ENCODE data around the gene TCF7L1. TPM values are rescaled to one million over a fixed set of nuclear protein-coding genes. Genes with fewer than 3 reads are reported as not detected.

Gene TCF7L1
- total RNA-seq, 2 experiments from 2014 or later = not detected

- Mint-ChIP-seq H3K27ac (no peak overlapping the region), H3K27me3 (peaks cover 37% of the 10 kb centered on the region), H3K4me3 (no peak overlapping the region), H3K4me1 (no peaks in the 10 kb centered on the region), H3K9me3 (no peaks in the 10 kb centered on the region), H3K36me3 (no peaks in the 10 kb centered on the region)
- ATAC-seq (ENCODE audit: low read depth) = no peak
- DNase-seq = no peak
- POLR2A ChIA-PET = no interaction called here
Observed at GRCh38 chr2:85215448-85216401, 82.5 kb downstream of the TCF7L1 start.

- no peaks in the 10 kb centered on the region for H3K36me3 Mint-ChIP-seq
- DNase-seq = no peak
- H3K4me3 Mint-ChIP-seq = no peak overlapping the region
- H3K27ac Mint-ChIP-seq = no peak overlapping the region
- POLR2A ChIA-PET = no interaction called here
- no peaks in the 10 kb centered on the region for H3K4me1 Mint-ChIP-seq
- H3K9me3 Mint-ChIP-seq = no peaks in the 10 kb centered on the region
- ATAC-seq (ENCODE audit: low read depth) = no peak
- peaks cover 45% of the 10 kb centered on the region for H3K27me3 Mint-ChIP-seq
Observed at GRCh38 chr2:85216927-85217326, 83.7 kb downstream of the TCF7L1 start.

DNA sequence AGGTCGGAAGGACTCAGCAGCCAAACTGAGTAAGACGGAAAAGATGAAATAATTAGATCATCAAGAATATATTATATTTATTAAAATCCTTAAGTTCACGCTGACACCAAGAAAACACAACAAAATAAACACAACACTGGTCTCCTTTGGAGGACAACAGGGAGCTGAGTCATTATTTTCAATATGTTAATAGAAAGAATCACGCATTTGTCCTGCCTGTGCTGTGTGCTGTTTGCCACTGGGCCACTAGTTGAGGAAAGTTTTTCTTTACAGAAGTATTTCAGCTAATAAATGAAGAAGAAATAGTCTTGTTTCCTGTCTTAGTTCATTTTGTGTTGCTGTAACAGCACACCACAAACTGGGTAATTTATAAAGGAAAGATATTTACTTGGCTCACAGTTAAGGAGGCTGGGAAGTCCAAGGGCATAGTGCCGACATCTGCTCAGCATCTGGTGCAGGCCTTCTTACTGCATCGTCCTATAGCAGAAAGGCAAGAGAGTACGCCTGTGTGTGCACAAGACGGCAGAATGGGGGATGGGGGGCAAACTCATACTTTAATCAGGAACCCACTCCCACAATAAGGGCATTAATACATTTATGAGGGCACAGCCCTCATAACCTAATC, 88.0 kb downstream of the TCF7L1 start:
- ATAC-seq (ENCODE audit: low read depth) (no peak), DNase-seq (no peak)
- peaks cover 43% of the 10 kb centered on the region for H3K27me3 Mint-ChIP-seq
- H3K9me3 Mint-ChIP-seq = no peaks in the 10 kb centered on the region
- no peaks in the 10 kb centered on the region for H3K4me1 Mint-ChIP-seq
- no peak overlapping the region for H3K4me3 Mint-ChIP-seq
- POLR2A ChIA-PET = no interaction called here
- H3K27ac Mint-ChIP-seq = no peak overlapping the region
- no peaks in the 10 kb centered on the region for H3K36me3 Mint-ChIP-seq

- ATAC-seq (ENCODE audit: low read depth) (no peak), DNase-seq (no peak)
- H3K27ac Mint-ChIP-seq = no peak overlapping the region
- H3K4me3 Mint-ChIP-seq = no peak overlapping the region
- peaks cover 42% of the 10 kb centered on the region for H3K27me3 Mint-ChIP-seq
- no peaks in the 10 kb centered on the region for H3K9me3 Mint-ChIP-seq
- H3K4me1 Mint-ChIP-seq = no peaks in the 10 kb centered on the region
- H3K36me3 Mint-ChIP-seq = no peaks in the 10 kb centered on the region
- POLR2A ChIA-PET = no interaction called here
Observed at GRCh38 chr2:85222792-85223191, 89.6 kb downstream of the TCF7L1 start.

- no peak for ATAC-seq (ENCODE audit: low read depth)
- Mint-ChIP-seq H3K27me3 (peaks cover 28% of the 10 kb centered on the region), H3K27ac (no peak overlapping the region), H3K9me3 (no peaks in the 10 kb centered on the region), H3K4me1 (peaks cover 2% of the 10 kb centered on the region), H3K4me3 (no peak overlapping the region), H3K36me3 (no peaks in the 10 kb centered on the region)
- no peak for DNase-seq
- POLR2A ChIA-PET = no interaction called here
Observed at GRCh38 chr2:85226783-85227182, 93.6 kb downstream of the TCF7L1 start.

DNA sequence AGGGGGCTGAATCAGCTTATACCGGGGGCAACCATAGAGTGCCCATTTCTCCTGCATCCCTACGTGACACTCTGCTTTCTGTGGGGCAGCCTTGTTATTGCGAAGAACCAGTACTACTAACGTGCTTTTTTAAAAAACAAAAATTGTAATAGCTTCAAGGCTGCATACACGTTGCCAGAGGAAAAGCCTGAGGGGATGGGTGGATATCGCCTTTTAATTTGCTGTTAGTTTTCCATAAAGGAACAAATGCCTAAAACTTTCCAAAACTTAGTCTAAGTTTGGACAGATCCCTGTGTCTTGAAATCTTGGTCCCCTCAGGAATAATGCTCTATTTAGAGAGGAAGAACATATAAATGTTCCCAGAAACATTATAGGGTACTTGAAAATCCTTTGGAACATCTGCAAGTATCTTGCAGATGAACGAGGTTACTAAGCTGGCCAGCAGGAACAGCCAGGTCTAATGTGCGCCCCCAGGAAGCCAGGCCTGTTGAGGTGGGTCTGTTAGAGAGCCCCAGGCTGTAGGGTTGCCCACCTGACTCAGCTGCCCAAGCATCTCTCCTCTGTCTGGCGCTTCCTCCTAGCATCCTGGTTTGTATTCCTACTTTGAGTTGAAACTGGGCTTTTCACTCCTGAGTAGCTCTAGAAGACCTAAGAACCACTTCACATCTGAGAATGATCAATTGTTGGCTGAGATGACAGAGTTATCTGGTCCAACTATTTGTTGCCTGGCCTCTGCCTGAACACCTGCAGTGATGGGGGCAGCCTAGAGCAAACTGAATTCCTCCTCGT, 97.7 kb downstream of the TCF7L1 start:
- ATAC-seq (ENCODE audit: low read depth) = no peak
- no peak overlapping the region for H3K27ac Mint-ChIP-seq

GRCh38 chr2:85231468-85231805, 98.2 kb downstream of the TCF7L1 start:
- H3K4me1 Mint-ChIP-seq = peaks cover 2% of the 10 kb centered on the region
- DNase-seq (no peak), ATAC-seq (ENCODE audit: low read depth) (no peak)
- no peak overlapping the region for H3K4me3 Mint-ChIP-seq
- H3K27ac Mint-ChIP-seq = no peak overlapping the region
- POLR2A ChIA-PET = no interaction called here
- no peaks in the 10 kb centered on the region for H3K9me3 Mint-ChIP-seq
- H3K27me3 Mint-ChIP-seq = peaks cover 18% of the 10 kb centered on the region
- H3K36me3 Mint-ChIP-seq = no peaks in the 10 kb centered on the region

More for the DNA sequence above, 97.7 kb downstream of the TCF7L1 start:
- H3K4me3 Mint-ChIP-seq = no peak overlapping the region
- POLR2A ChIA-PET = no interaction called here
- no peaks in the 10 kb centered on the region for H3K9me3 Mint-ChIP-seq
- no peaks in the 10 kb centered on the region for H3K36me3 Mint-ChIP-seq
- peaks cover 20% of the 10 kb centered on the region for H3K27me3 Mint-ChIP-seq
- no peak for DNase-seq
- peaks cover 2% of the 10 kb centered on the region for H3K4me1 Mint-ChIP-seq

- peaks cover 14% of the 10 kb centered on the region for H3K27me3 Mint-ChIP-seq
- no peaks in the 10 kb centered on the region for H3K36me3 Mint-ChIP-seq
- no peak overlapping the region for H3K4me3 Mint-ChIP-seq
- ATAC-seq (ENCODE audit: low read depth) = no peak
- no peaks in the 10 kb centered on the region for H3K9me3 Mint-ChIP-seq
- DNase-seq = no peak
- POLR2A ChIA-PET = no interaction called here
- peaks cover 2% of the 10 kb centered on the region for H3K4me1 Mint-ChIP-seq
- H3K27ac Mint-ChIP-seq = no peak overlapping the region
Observed at GRCh38 chr2:85231952-85232351, 98.8 kb downstream of the TCF7L1 start.

DNA sequence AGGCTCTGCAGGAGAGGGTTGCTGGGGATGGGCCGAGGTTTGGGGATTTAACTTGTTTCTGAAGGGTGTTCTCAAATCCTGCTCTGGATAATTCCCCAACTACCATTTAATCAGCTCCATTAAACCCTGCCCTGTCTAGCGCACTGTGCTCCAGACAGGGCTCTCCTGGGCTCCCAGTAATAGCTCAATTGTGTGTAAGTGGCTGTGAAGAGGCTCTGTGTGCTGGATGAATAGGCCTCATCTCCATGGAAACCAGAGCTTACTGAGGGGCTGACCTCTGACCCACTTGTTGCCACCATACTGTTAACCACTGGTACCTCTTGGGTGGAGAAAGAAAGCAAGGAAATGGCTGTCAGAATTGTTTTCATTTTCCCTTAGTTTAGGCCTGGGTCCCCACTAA, 101.7 kb downstream of the TCF7L1 start:
- Mint-ChIP-seq H3K27ac (no peak overlapping the region), H3K9me3 (no peaks in the 10 kb centered on the region), H3K27me3 (peaks cover 29% of the 10 kb centered on the region), H3K36me3 (no peaks in the 10 kb centered on the region), H3K4me1 (peaks cover 2% of the 10 kb centered on the region), H3K4me3 (no peak overlapping the region)
- ATAC-seq (ENCODE audit: low read depth) = no peak
- no peak for DNase-seq
- POLR2A ChIA-PET = no interaction called here

- POLR2A ChIA-PET = no interaction called here
- Mint-ChIP-seq H3K27ac (no peak overlapping the region), H3K9me3 (no peaks in the 10 kb centered on the region), H3K27me3 (peaks cover 32% of the 10 kb centered on the region), H3K36me3 (no peaks in the 10 kb centered on the region), H3K4me1 (peaks cover 2% of the 10 kb centered on the region), H3K4me3 (no peak overlapping the region)
- no peak for DNase-seq
- no peak for ATAC-seq (ENCODE audit: low read depth)
Observed at GRCh38 chr2:85235281-85235680, 102.1 kb downstream of the TCF7L1 start.

GRCh38 chr2:85236084-85236483, 102.9 kb downstream of the TCF7L1 start:
- DNase-seq = no peak
- POLR2A ChIA-PET = no interaction called here
- ATAC-seq (ENCODE audit: low read depth) = no peak
- Mint-ChIP-seq H3K27ac (no peak overlapping the region), H3K4me3 (no peak overlapping the region), H3K9me3 (no peaks in the 10 kb centered on the region), H3K4me1 (peaks cover 5% of the 10 kb centered on the region), H3K36me3 (no peaks in the 10 kb centered on the region), H3K27me3 (peaks cover 32% of the 10 kb centered on the region)

GRCh38 chr2:85237849-85238565, 104.8 kb downstream of the TCF7L1 start:
- no peak overlapping the region for H3K4me3 Mint-ChIP-seq
- no peaks in the 10 kb centered on the region for H3K9me3 Mint-ChIP-seq
- POLR2A ChIA-PET = no interaction called here
- H3K4me1 Mint-ChIP-seq = peaks cover 4% of the 10 kb centered on the region
- H3K27me3 Mint-ChIP-seq = peaks cover 26% of the 10 kb centered on the region
- ATAC-seq (ENCODE audit: low read depth) (no peak), DNase-seq (no peak)
- no peaks in the 10 kb centered on the region for H3K36me3 Mint-ChIP-seq
- H3K27ac Mint-ChIP-seq = no peak overlapping the region

- POLR2A ChIA-PET = no interaction called here
- H3K27me3 Mint-ChIP-seq = peaks cover 26% of the 10 kb centered on the region
Observed at GRCh38 chr2:85238607-85239006, 105.4 kb downstream of the TCF7L1 start.

More at GRCh38 chr2:85238607-85239006, 105.4 kb downstream of the TCF7L1 start:
- H3K36me3 Mint-ChIP-seq = no peaks in the 10 kb centered on the region
- DNase-seq (no peak), ATAC-seq (ENCODE audit: low read depth) (no peak)
- H3K9me3 Mint-ChIP-seq = no peaks in the 10 kb centered on the region
- no peak overlapping the region for H3K27ac Mint-ChIP-seq
- peaks cover 4% of the 10 kb centered on the region for H3K4me1 Mint-ChIP-seq
- H3K4me3 Mint-ChIP-seq = no peak overlapping the region
